22Rv1 (cell line): Measurements from ENCODE around the gene MTF1.

Source experiments
- ZFX ChIP-seq: fragments of 450-650 bp; IDR thresholded peaks from 2 replicates; pipeline ENCODE4 v1.6.1; 2017; ENCODE audit warnings: antibody characterized with exemption, borderline replicate concordance
- TF ChIP-seq, protein P1 (sequence below): fragments of 450-650 bp; IDR thresholded peaks from 2 replicates; pipeline ENCODE4 v1.5.1; 2017; ENCODE audit warnings: mild to moderate bottlenecking

DNA sequence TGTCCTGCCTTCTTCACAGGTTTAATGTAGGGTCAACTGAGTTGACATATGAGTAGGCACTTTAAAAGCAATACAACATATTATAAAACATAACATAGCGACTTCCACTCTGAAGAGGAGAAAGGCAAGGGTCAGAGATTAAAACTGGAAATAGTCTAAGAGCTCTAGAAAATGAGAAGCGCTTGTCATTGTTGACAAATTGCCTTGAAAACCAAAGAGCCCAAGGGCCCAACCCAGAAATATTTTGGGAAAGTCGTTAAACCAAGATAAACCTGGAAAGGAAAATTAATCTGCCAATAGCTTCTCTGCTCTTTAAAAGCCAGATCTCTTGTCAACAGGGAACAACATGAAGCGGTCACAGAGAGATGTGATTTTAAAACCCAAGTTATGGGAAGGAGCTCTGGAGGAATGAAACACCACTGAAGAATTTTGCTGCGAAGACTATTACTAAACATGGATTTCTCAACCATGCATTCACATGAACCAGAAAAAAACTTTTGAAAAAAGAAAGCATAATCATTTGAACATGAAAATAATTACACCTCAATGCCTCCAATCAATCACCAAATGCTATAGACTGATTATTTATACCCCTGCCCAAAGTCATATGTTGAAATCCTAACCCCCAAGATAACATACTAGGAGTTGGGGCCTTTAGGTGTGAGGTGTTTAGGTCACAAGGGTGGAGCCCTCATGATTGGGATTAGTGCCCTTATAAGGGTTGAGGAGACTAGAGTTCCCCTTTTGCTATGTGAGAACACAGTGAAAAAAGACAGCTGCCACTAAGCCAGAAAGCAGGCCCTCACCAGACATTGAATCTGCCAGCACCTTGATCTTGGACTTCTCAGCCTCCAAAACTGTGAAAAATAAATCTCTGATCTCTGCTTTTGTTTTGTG lies 33.0 kb upstream of the MTF1 start:
- TF ChIP-seq, protein P1, sequence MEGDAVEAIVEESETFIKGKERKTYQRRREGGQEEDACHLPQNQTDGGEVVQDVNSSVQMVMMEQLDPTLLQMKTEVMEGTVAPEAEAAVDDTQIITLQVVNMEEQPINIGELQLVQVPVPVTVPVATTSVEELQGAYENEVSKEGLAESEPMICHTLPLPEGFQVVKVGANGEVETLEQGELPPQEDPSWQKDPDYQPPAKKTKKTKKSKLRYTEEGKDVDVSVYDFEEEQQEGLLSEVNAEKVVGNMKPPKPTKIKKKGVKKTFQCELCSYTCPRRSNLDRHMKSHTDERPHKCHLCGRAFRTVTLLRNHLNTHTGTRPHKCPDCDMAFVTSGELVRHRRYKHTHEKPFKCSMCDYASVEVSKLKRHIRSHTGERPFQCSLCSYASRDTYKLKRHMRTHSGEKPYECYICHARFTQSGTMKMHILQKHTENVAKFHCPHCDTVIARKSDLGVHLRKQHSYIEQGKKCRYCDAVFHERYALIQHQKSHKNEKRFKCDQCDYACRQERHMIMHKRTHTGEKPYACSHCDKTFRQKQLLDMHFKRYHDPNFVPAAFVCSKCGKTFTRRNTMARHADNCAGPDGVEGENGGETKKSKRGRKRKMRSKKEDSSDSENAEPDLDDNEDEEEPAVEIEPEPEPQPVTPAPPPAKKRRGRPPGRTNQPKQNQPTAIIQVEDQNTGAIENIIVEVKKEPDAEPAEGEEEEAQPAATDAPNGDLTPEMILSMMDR: no peak
- no peak for TF ChIP-seq ZFX
